IMR-90 (cell line): ENCODE results near the gene PNKP. TPM values are rescaled to one million over a fixed set of nuclear protein-coding genes. Genes with fewer than 3 reads are reported as not detected.

ENCODE experiments used
- ATAC-seq: fragments of 200-7000 bp; cut with Tn5 transposase; 2 replicates; pipeline ENCODE4 v1.9.1; 2020; ENCODE audit warnings: low read depth, mild to moderate bottlenecking, moderate library complexity
- BruUV-seq: library from RNA; stranded (reverse); fragments of 400-500 nt; replicated peaks from 2 replicates; lab custom pipeline; 2021; lab: Mats Ljungman, UMichigan
- CTCF ChIA-PET: fragments of 300-600 bp; formaldehyde crosslinking; extraction: SDS; loops from one replicate; lab custom pipeline; 2021; ENCODE audit warnings: antibody characterized with exemption; lab: Yijun Ruan, JAX
- POLR2A ChIA-PET: fragments of 300-600 bp; sonication (Branson Sonifier 250); formaldehyde crosslinking; loops from one replicate; lab custom pipeline; 2022; ENCODE audit warnings: antibody characterized with exemption; ENCODE audit not compliant: unreplicated experiment; lab: Charles Lee
- DNase-seq: peaks from one replicate; pipeline ENCODE4 v3.0.0; 2013
- H2AFZ ChIP-seq: replicated peaks from 2 replicates; pipeline ENCODE3; 2013; ENCODE audit warnings: low read length, mild to moderate bottlenecking; ENCODE audit not compliant: poor library complexity
- H2AK5ac ChIP-seq: 2 replicates; pipeline ENCODE4 v1.6.1; 2013; ENCODE audit warnings: low read depth, low read length, inconsistent platforms
- H2AK9ac ChIP-seq: replicated peaks from 2 replicates; pipeline ENCODE3; 2013; ENCODE audit warnings: mild to moderate bottlenecking, low read depth, low read length, moderate library complexity; ENCODE audit not compliant: poor library complexity
- H2BK120ac ChIP-seq: 2 replicates; pipeline ENCODE4 v1.6.1; 2013; ENCODE audit warnings: low read depth, low read length, inconsistent platforms
- H2BK15ac ChIP-seq: 3 replicates; pipeline ENCODE4 v1.6.1; 2013; ENCODE audit warnings: low read depth, low read length, inconsistent platforms
- H2BK20ac ChIP-seq: 2 replicates; pipeline ENCODE4 v1.6.1; 2013; ENCODE audit warnings: low read depth, mild to moderate bottlenecking, inconsistent platforms, low read length, moderate library complexity
- H2BK5ac ChIP-seq: 2 replicates; pipeline ENCODE4 v1.6.1; 2013; ENCODE audit warnings: mild to moderate bottlenecking, low read depth, low read length, inconsistent platforms; ENCODE audit not compliant: poor library complexity, severe bottlenecking
- H3K14ac ChIP-seq: replicated peaks from 2 replicates; pipeline ENCODE4 v1.6.1; 2013; ENCODE audit warnings: low read depth, low read length, inconsistent platforms
- H3K18ac ChIP-seq: 2 replicates; pipeline ENCODE4 v1.6.1; 2013; ENCODE audit warnings: low read depth, low read length, control low read depth
- H3K23ac ChIP-seq: 2 replicates; pipeline ENCODE4 v1.6.1; 2013; ENCODE audit warnings: low read depth, low read length, inconsistent platforms
- H3K27ac ChIP-seq: 2 replicates; pipeline ENCODE4 v1.5.1; 2013; ENCODE audit warnings: mild to moderate bottlenecking, control low read depth, low read length; ENCODE audit not compliant: insufficient read depth
- H3K27me3 ChIP-seq: 2 replicates; pipeline ENCODE4 v1.6.1; 2013; ENCODE audit warnings: low read length; ENCODE audit not compliant: control insufficient read depth, insufficient read depth
- H3K36me3 ChIP-seq: 2 replicates; pipeline ENCODE4 v1.6.1; 2013; ENCODE audit warnings: low read length, mixed read lengths; ENCODE audit not compliant: control insufficient read depth, insufficient read depth
- H3K4ac ChIP-seq: 2 replicates; pipeline ENCODE4 v1.6.1; 2013; ENCODE audit warnings: low read depth, low read length, inconsistent platforms
- H3K4me1 ChIP-seq: 2 replicates; pipeline ENCODE4 v1.6.1; 2013; ENCODE audit warnings: low read length, mixed read lengths; ENCODE audit not compliant: control insufficient read depth, insufficient read depth
- H3K4me2 ChIP-seq: 2 replicates; pipeline ENCODE4 v1.6.1; 2013; ENCODE audit warnings: low read depth, mild to moderate bottlenecking, control low read depth, low read length, moderate library complexity
- H3K4me3 ChIP-seq: 2 replicates; pipeline ENCODE4 v1.5.1; 2013; ENCODE audit warnings: low read depth, mild to moderate bottlenecking, control low read depth, low read length, moderate library complexity; ENCODE audit not compliant: insufficient read depth
- H3K56ac ChIP-seq: 2 replicates; pipeline ENCODE4 v1.6.1; 2013; ENCODE audit warnings: low read length, inconsistent platforms; ENCODE audit not compliant: insufficient read depth; ENCODE audit errors: extremely low read depth
- H3K79me1 ChIP-seq, 2 experiments: 2 replicates each; pipeline ENCODE4 v1.6.1; 2013; ENCODE audit warnings: low read length in 2 of 2, inconsistent platforms in 1 of 2, low read depth in 1 of 2
- H3K9ac ChIP-seq: 2 replicates; pipeline ENCODE4 v1.6.1; 2013; ENCODE audit warnings: low read depth, low read length, control low read depth
- H3K9me1 ChIP-seq: 2 replicates; pipeline ENCODE4 v1.6.1; 2013; ENCODE audit warnings: low read length, inconsistent platforms; ENCODE audit not compliant: insufficient read depth
- H3K9me3 ChIP-seq: 2 replicates; pipeline ENCODE4 v1.6.1; 2013; ENCODE audit warnings: low read length; ENCODE audit not compliant: control insufficient read depth, insufficient read depth
- H4K20me1 ChIP-seq: 2 replicates; pipeline ENCODE4 v1.6.1; 2013; ENCODE audit warnings: low read length, inconsistent platforms; ENCODE audit not compliant: insufficient read depth
- H4K5ac ChIP-seq: 2 replicates; pipeline ENCODE4 v1.6.1; 2013; ENCODE audit warnings: mild to moderate bottlenecking, low read depth, low read length, control low read depth
- H4K8ac ChIP-seq, 2 experiments: 2 replicates each; pipeline ENCODE4 v1.6.1; 2013; ENCODE audit warnings: low read depth in 2 of 2, low read length in 2 of 2, control low read depth in 1 of 2, inconsistent platforms in 1 of 2
- H4K91ac ChIP-seq: 2 replicates; pipeline ENCODE4 v1.6.1; 2013; ENCODE audit warnings: low read depth, low read length, inconsistent platforms; ENCODE audit not compliant: insufficient read depth
- CEBPB ChIP-seq: IDR thresholded peaks from 2 replicates; pipeline ENCODE4 v1.6.1; 2012; ENCODE audit warnings: low read depth, low read length, improper control_type of control experiment
- ELK1 ChIP-seq: fragments of 150-350 bp; IDR thresholded peaks from 2 replicates; pipeline ENCODE4 v1.6.1; 2016; ENCODE audit warnings: low read depth, mild to moderate bottlenecking, low read length, moderate library complexity, borderline replicate concordance
- FOS ChIP-seq: fragments of 150-350 bp; IDR thresholded peaks from 2 replicates; pipeline ENCODE4 v1.6.1; 2016; ENCODE audit warnings: low read depth, low read length
- MAFK ChIP-seq: IDR thresholded peaks from 2 replicates; pipeline ENCODE4 v1.6.1; 2012; ENCODE audit warnings: low read depth, low read length, improper control_type of control experiment
- MXI1 ChIP-seq: IDR thresholded peaks from 2 replicates; pipeline ENCODE4 v1.6.1; 2012; ENCODE audit warnings: low read depth, mild to moderate bottlenecking, low read length, moderate library complexity, borderline replicate concordance
- NFE2L2 ChIP-seq: fragments of 150-350 bp; IDR thresholded peaks from 2 replicates; pipeline ENCODE4 v1.6.1; 2016; ENCODE audit warnings: low read depth, mild to moderate bottlenecking, low read length
- POLR2A ChIP-seq: IDR thresholded peaks from 2 replicates; pipeline ENCODE4 v1.6.1; 2012; ENCODE audit warnings: mild to moderate bottlenecking, low read depth, low read length
- RCOR1 ChIP-seq: IDR thresholded peaks from 2 replicates; pipeline ENCODE4 v1.6.1; 2012; ENCODE audit warnings: mild to moderate bottlenecking, low read length, improper control_type of control experiment; ENCODE audit not compliant: insufficient replicate concordance
- RFX5 ChIP-seq: IDR thresholded peaks from 2 replicates; pipeline ENCODE4 v1.8.0; 2012; ENCODE audit warnings: low read depth, mild to moderate bottlenecking, low read length, moderate library complexity
- SMC3 ChIP-seq: fragments of 150-350 bp; IDR thresholded peaks from 2 replicates; pipeline ENCODE4 v1.6.1; 2016; ENCODE audit warnings: low read depth, mild to moderate bottlenecking, antibody characterized with exemption, low read length, moderate library complexity
- WGBS, 2 experiments: methylation state at CpG; one replicate each; pipeline versions ENCODE4 v1.1.5 to v1.1.7; 2013; ENCODE audit warnings: missing lambda C conversion rate in 2 of 2; ENCODE audit not compliant: insufficient read length in 1 of 2; ENCODE audit errors: extremely low coverage in 2 of 2; 5-methylcytosine and 5-hydroxymethylcytosine counted together
- dilution Hi-C: fragments of 300-500 bp; cut with HindIII; formaldehyde crosslinking; loops from one replicate; pipeline ENCODE4 v1.14.3; 2018; ENCODE audit warnings: low sequenced_read_pairs; ENCODE audit not compliant: unreplicated experiment
- in situ Hi-C: fragments of 300-500 bp; cut with MboI; formaldehyde crosslinking; loops from 3 replicates; pipeline ENCODE4 v1.14.3; 2019; ENCODE audit warnings: low sequenced_read_pairs, inconsistent platforms, mixed read lengths
- intact Hi-C: fragments of 100-400 bp; cut with micrococcal nuclease; formaldehyde crosslinking; loops from 2 replicates; pipeline ENCODE4 v1.10.0; 2022
- polyA plus RNA-seq, 3 experiments: library from polyadenylated mRNA; depleted of rRNA; stranded (reverse); fragments of >200 nt; gene quantifications; 2 replicates each; pipeline ENCODE4 v1.2.3, GENCODE V29; 2012; ENCODE audit warnings: low replicate concordance in 1 of 3
- total RNA-seq: library from RNA; depleted of rRNA; stranded (reverse); fragments of >200 nt; gene quantifications from 2 replicates; pipeline ENCODE4 v1.2.3, GENCODE V29; 2012
- TF ChIP-seq, protein P1 (sequence below): fragments of 150-350 bp; IDR thresholded peaks from 2 replicates; pipeline ENCODE4 v1.6.1; 2017; ENCODE audit warnings: mild to moderate bottlenecking, antibody characterized with exemption, low read length, low read depth

Gene PNKP
- total and polyA plus RNA-seq, 2 of the 4 experiments (the other 2 are of a cell fraction): 14.2 to 25.0 TPM

- Histone ChIP-seq H3K23ac (no peak overlapping the region), H3K79me1 (peaks cover 22 to 58% of the 10 kb centered on the region in 2 experiments; a peak in 3 of 4 replicates), H4K8ac (no peak overlapping the region), H3K9ac (no peak overlapping the region), H3K27ac (no peak overlapping the region), H3K36me3 (peaks cover 7% of the 10 kb centered on the region; the same call in 1 of the 2 replicates), H2AK5ac (no peak overlapping the region), H3K4me3 (no peak overlapping the region), H2BK120ac (no peak overlapping the region), H4K20me1 (no peaks in the 10 kb centered on the region; the same call in 1 of the 2 replicates), H2AFZ (no peak overlapping the region), H4K5ac (no peak overlapping the region), H3K56ac (no peak overlapping the region), H4K91ac (no peak overlapping the region), H3K4ac (no peak overlapping the region), H3K14ac (no peak overlapping the region), H2BK15ac (no peak overlapping the region), H3K4me1 (peaks cover 11% of the 10 kb centered on the region), H2BK20ac (no peak overlapping the region), H3K4me2 (no peak overlapping the region), H3K9me3 (no peaks in the 10 kb centered on the region), H3K27me3 (no peaks in the 10 kb centered on the region), H2AK9ac (no peak overlapping the region), H2BK5ac (no peak overlapping the region), H3K18ac (no peak overlapping the region), H3K9me1 (peaks cover 7% of the 10 kb centered on the region)
- WGBS, 2 experiments: 92% methylated on average over 5 of the region's 10 CpGs; no CpG with 5 or more reads in 1 of the 2 experiments
- ChIA-PET POLR2A (no interaction called here), CTCF (no interaction called here)
- DNase-seq (no peak), ATAC-seq (no peak)
- in situ Hi-C loops (no loop called here), dilution Hi-C loops (no loop called here), intact Hi-C loops (no loop called here)
- no TSS peak for BruUV-seq
- TF ChIP-seq MAFK (no peak), FOS (no peak), ELK1 (no peak), POLR2A (no peak), NFE2L2 (no peak), SMC3 (no peak), MXI1 (no peak), CEBPB (no peak), RCOR1 (no peak), RFX5 (no peak)
- TF ChIP-seq, protein P1, sequence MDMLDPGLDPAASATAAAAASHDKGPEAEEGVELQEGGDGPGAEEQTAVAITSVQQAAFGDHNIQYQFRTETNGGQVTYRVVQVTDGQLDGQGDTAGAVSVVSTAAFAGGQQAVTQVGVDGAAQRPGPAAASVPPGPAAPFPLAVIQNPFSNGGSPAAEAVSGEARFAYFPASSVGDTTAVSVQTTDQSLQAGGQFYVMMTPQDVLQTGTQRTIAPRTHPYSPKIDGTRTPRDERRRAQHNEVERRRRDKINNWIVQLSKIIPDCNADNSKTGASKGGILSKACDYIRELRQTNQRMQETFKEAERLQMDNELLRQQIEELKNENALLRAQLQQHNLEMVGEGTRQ: no peak
Measured at GRCh38 chr19:49873834-49874233, 6.5 kb upstream of the PNKP start.
